HCT116 (cell line): ENCODE measurements around the gene SLC9A9.

Experiments used
- ATF3 ChIP-seq: IDR thresholded peaks from 2 replicates; pipeline ENCODE4 v1.6.1; 2012
- CBX3 ChIP-seq: IDR thresholded peaks from 2 replicates; pipeline ENCODE4 v1.6.1; 2012; ENCODE audit warnings: low read depth
- CTCF ChIP-seq, 3 experiments: fragments of 200-600 bp in 1 of 3; sonication (generic) in 1 of 3; IDR thresholded peaks in 2 of 3; conservative IDR thresholded peaks in 1 of 3; 2 replicates each; pipeline ENCODE4 v1.5.1; 2012 to 2017; ENCODE audit warnings: low read depth in 2 of 3, low read length in 2 of 3, antibody characterized with exemption in 1 of 3, borderline replicate concordance in 1 of 3, control low read depth in 1 of 3, mild to moderate bottlenecking in 1 of 3, mixed read lengths in 1 of 3, mixed run types in 1 of 3, moderate library complexity in 1 of 3; ENCODE audit not compliant: insufficient read depth in 1 of 3
- EZH2 ChIP-seq: fragments of 200-600 bp; sonication (generic); IDR thresholded peaks from 2 replicates; pipeline ENCODE4 v1.6.1; 2017; ENCODE audit warnings: antibody characterized with exemption, mixed run types
- EZH2phosphoT487 ChIP-seq: fragments of 200-600 bp; IDR thresholded peaks from 2 replicates; pipeline ENCODE4 v1.6.1; 2018; ENCODE audit warnings: antibody characterized with exemption, borderline replicate concordance
- JUND ChIP-seq: IDR thresholded peaks from 2 replicates; pipeline ENCODE4 v1.6.1; 2012
- POLR2A ChIP-seq: IDR thresholded peaks from 2 replicates; pipeline ENCODE4 v1.7.0; 2011; ENCODE audit warnings: borderline replicate concordance; ENCODE audit not compliant: insufficient read depth, insufficient read length; ENCODE audit errors: extremely low read depth
- POLR2AphosphoS5 ChIP-seq: IDR thresholded peaks from 2 replicates; pipeline ENCODE4 v1.6.1; 2011; ENCODE audit warnings: mild to moderate bottlenecking, low read depth, low read length, moderate library complexity
- RAD21 ChIP-seq: IDR thresholded peaks from 2 replicates; pipeline ENCODE4 v1.6.1; 2012; ENCODE audit warnings: low read depth, mild to moderate bottlenecking
- SIN3A ChIP-seq: IDR thresholded peaks from 2 replicates; pipeline ENCODE4 v1.6.1; 2012; ENCODE audit warnings: low read depth
- SP1 ChIP-seq: IDR thresholded peaks from 2 replicates; pipeline ENCODE4 v1.6.1; 2012; ENCODE audit warnings: low read depth
- ZBTB33 ChIP-seq: IDR thresholded peaks from 2 replicates; pipeline ENCODE4 v1.6.1; 2011; ENCODE audit warnings: mild to moderate bottlenecking, low read length, moderate library complexity; ENCODE audit not compliant: insufficient replicate concordance; ENCODE audit errors: extremely low read depth
- ZFX ChIP-seq: fragments of 450-650 bp; IDR thresholded peaks from 2 replicates; pipeline ENCODE4 v1.6.1; 2017
- ZNF274 ChIP-seq: fragments of 200-500 bp; sonication (Bioruptor generic); IDR thresholded peaks from 2 replicates; pipeline ENCODE4 v1.6.1; 2014; ENCODE audit warnings: mild to moderate bottlenecking, low read depth, low read length, inconsistent platforms

GRCh38 chr3:143671626-143672025 lies 176.6 kb downstream of the SLC9A9 start:
- TF ChIP-seq CTCF (IDR thresholded peaks at IDR 0.05 in 2 of 3, conservative IDR thresholded peaks at IDR 0.05 in 1 of 3; ENCODE audit: borderline replicate concordance in 1 of 3, insufficient read depth in 1 of 3, low read depth in 2 of 3, low read length in 2 of 3) (no peak), EZH2 (no peak), ZNF274 (no peak), ZFX (no peak), POLR2AphosphoS5 (no peak), POLR2A (no peak), CBX3 (no peak), SIN3A (no peak), RAD21 (no peak), SP1 (no peak), ATF3 (no peak), ZBTB33 (no peak), JUND (no peak), EZH2phosphoT487 (no peak)
